Measurements from ENCODE around the gene LRRFIP1.
A peak's percentile ranks its signal among the peaks of the same experiment; 100 is the strongest.
"Not testable (repeated sequence)": the region's sequence is repeated elsewhere in the genome, so short reads cannot be mapped to it uniquely, and the experiment has no call there.

The LRRFIP1 gene

DNA sequence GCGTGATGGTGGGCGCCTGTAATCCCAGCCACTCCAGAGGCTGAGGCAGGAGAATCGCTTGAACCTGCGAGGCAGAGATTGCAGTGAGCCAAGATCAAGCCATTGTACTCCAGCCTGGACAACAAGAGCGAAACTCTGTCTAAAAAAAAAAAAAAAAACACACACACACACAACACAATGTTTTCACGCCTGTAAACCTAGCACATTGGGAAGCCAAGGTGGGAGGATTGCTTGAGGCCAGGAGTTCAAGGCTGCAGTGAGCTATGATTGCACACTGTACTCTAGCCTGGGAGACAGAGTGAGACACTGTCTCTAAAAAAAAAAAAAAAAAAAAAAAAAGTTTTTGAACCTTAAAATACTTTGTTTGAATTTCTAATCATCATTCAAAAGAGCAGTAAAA, 137.7 kb downstream of the LRRFIP1 start:
- POLR2A ChIA-PET: interaction anchor here (0.6 kb wide), 1 partner anchor 12 kb away, joined by 3 read pairs; no protein-coding TSS in a partner anchor
- CTCF ChIA-PET: not testable (repeated sequence)

DNA sequence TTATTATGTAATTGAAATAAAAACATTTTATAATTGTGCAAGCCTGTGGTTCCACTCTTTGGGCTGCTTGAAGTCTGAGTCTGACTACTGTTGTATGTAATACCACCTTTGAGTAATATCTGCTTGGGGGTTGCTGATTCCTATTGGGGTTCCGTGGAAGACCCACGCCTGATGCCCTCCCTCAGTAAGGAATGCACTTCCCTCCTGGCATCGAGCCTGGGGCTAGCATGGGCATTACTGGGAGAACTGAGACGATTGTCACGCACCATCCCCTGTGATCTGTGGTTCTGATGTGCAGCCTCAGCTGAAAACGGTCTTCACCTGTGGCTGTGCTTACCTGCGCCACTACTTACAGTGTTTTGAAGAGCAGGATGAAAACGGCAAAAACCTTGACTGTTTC, 138.5 kb downstream of the LRRFIP1 start:
- ChIA-PET CTCF (interaction anchor here (0.9 kb wide), 1 partner anchor 14 kb away, joined by 3 read pairs; no protein-coding TSS in a partner anchor), POLR2A (interaction anchor here (0.6 kb wide), 1 partner anchor 11 kb away, joined by 3 read pairs; no protein-coding TSS in a partner anchor)
- DNase-seq: no peak
- Histone ChIP-seq H3K27ac (ENCODE audit: insufficient read depth in 1 of 2, low read depth in 1 of 2, low read length in 2 of 2, poor library complexity in 1 of 2, severe bottlenecking in 2 of 2) (no peak overlapping the region), H3K4me1 (ENCODE audit: control extremely low read depth in 1 of 4, control insufficient read depth in 4 of 4, insufficient read depth in 4 of 4, low read length in 3 of 4) (no peaks in the 10 kb centered on the region), H3K4me3 (ENCODE audit: control insufficient read depth in 1 of 7, extremely low read depth in 1 of 7, insufficient read depth in 4 of 7, low read depth in 2 of 7, low read length in 6 of 7) (no peak overlapping the region), H3K27me3 (replicated peaks in 2 of 5; ENCODE audit: control insufficient read depth in 4 of 5, insufficient read depth in 5 of 5, low read length in 4 of 5) (no peaks in the 10 kb centered on the region), H3K36me3 (ENCODE audit: control insufficient read depth in 4 of 4, insufficient read depth in 4 of 4, low read length in 3 of 4) (peaks cover 27 to 78% (median 46%) of the 10 kb centered on the region in 4 experiments), H3K9me3 (ENCODE audit: control extremely low read depth in 1 of 5, control insufficient read depth in 4 of 5, insufficient read depth in 2 of 5, low read depth in 1 of 5, low read length in 4 of 5) (no peaks in the 10 kb centered on the region)
- WGBS (ENCODE audit: insufficient coverage): 93% methylated on average over 8 of the region's 8 CpGs

More for the DNA sequence above, 137.7 kb downstream of the LRRFIP1 start:
- not testable (repeated sequence) for DNase-seq; H3K27ac ChIP-seq (ENCODE audit: insufficient read depth in 1 of 2, low read depth in 1 of 2, low read length in 2 of 2, poor library complexity in 1 of 2, severe bottlenecking in 2 of 2); H3K4me1 ChIP-seq (ENCODE audit: control extremely low read depth in 1 of 4, control insufficient read depth in 4 of 4, insufficient read depth in 4 of 4, low read length in 3 of 4); H3K4me3 ChIP-seq (ENCODE audit: control insufficient read depth in 1 of 7, extremely low read depth in 1 of 7, insufficient read depth in 4 of 7, low read depth in 2 of 7, low read length in 6 of 7); H3K27me3 ChIP-seq (replicated peaks in 2 of 5; ENCODE audit: control insufficient read depth in 4 of 5, insufficient read depth in 5 of 5, low read length in 4 of 5); H3K9me3 ChIP-seq (ENCODE audit: control extremely low read depth in 1 of 5, control insufficient read depth in 4 of 5, insufficient read depth in 2 of 5, low read depth in 1 of 5, low read length in 4 of 5)
- peaks cover 31 to 80% (median 50%) of the 10 kb centered on the region in 4 experiments for H3K36me3 ChIP-seq (ENCODE audit: control insufficient read depth in 4 of 4, insufficient read depth in 4 of 4, low read length in 3 of 4)
- WGBS (ENCODE audit: insufficient coverage): 100% methylated on average over 1 of the region's 6 CpGs

DNA sequence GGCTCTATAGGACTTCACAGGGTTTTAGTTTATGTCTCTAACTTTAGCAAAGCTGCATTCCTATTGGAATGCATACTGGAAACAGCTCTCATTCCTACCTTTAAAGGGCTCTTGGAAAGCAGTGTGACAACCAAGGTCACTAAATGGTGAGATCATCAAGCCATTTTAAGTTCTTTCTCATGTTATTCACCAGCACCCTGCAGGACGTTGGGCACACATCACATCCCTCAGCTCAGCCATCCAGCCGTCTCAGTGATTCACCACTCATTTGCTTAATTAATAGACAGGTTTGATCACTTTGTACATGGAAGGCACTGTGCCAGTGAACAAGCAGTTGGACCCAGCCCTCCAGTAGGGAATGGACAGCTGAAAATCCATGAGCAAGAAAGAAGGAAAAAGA, 139.0 kb downstream of the LRRFIP1 start:
- Histone ChIP-seq H3K9me3 (ENCODE audit: control extremely low read depth in 1 of 5, control insufficient read depth in 4 of 5, insufficient read depth in 2 of 5, low read depth in 1 of 5, low read length in 4 of 5) (no peaks in the 10 kb centered on the region), H3K4me1 (ENCODE audit: control extremely low read depth in 1 of 4, control insufficient read depth in 4 of 4, insufficient read depth in 4 of 4, low read length in 3 of 4) (no peaks in the 10 kb centered on the region), H3K36me3 (ENCODE audit: control insufficient read depth in 4 of 4, insufficient read depth in 4 of 4, low read length in 3 of 4) (peaks cover 23 to 78% (median 44%) of the 10 kb centered on the region in 4 experiments), H3K27ac (ENCODE audit: insufficient read depth in 1 of 2, low read depth in 1 of 2, low read length in 2 of 2, poor library complexity in 1 of 2, severe bottlenecking in 2 of 2) (no peak overlapping the region), H3K4me3 (ENCODE audit: control insufficient read depth in 1 of 7, extremely low read depth in 1 of 7, insufficient read depth in 4 of 7, low read depth in 2 of 7, low read length in 6 of 7) (no peak overlapping the region), H3K27me3 (replicated peaks in 2 of 5; ENCODE audit: control insufficient read depth in 4 of 5, insufficient read depth in 5 of 5, low read length in 4 of 5) (no peaks in the 10 kb centered on the region)
- POLR2A ChIA-PET: no interaction called here
- no peak for DNase-seq
- no CpG with 5 or more reads among the region's 2 CpGs for WGBS (ENCODE audit: insufficient coverage)
- CTCF ChIA-PET: interaction anchor here (0.9 to 1.0 kb wide), 2 partner anchors 11 to 13 kb away, joined by 3 read pairs; no protein-coding TSS in a partner anchor

DNA sequence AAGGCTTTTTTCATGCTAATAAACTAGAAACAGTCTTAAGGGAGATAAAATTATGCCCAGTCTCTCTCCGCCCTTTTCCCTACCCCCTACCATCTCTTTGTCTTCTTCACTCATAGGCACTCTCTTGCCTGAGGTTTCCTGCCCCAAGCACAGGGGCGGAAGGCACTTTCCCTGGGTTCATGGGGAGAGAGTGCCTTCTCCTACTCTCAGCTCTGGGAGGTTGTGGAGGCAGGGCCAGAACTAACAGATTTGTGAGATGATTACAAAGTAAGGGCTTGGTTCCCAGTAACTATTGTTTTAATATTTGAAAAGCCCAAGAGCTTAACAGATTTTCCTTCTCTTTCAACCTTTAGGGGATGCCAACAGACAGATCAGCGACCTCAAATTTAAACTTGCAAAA, 145.1 kb downstream of the LRRFIP1 start:
- ChIA-PET CTCF (no interaction called here), POLR2A (no interaction called here)
- Histone ChIP-seq H3K27me3 (replicated peaks in 2 of 5; ENCODE audit: control insufficient read depth in 4 of 5, insufficient read depth in 5 of 5, low read length in 4 of 5) (no peaks in the 10 kb centered on the region), H3K9me3 (ENCODE audit: control extremely low read depth in 1 of 5, control insufficient read depth in 4 of 5, insufficient read depth in 2 of 5, low read depth in 1 of 5, low read length in 4 of 5) (peaks cover 0 to 3% (median 0%) of the 10 kb centered on the region in 5 experiments), H3K4me3 (ENCODE audit: control insufficient read depth in 1 of 7, extremely low read depth in 1 of 7, insufficient read depth in 4 of 7, low read depth in 2 of 7, low read length in 6 of 7) (no peak overlapping the region), H3K27ac (ENCODE audit: insufficient read depth in 1 of 2, low read depth in 1 of 2, low read length in 2 of 2, poor library complexity in 1 of 2, severe bottlenecking in 2 of 2) (peak overlapping the region in 1 of 2 experiments; percentile 27), H3K4me1 (ENCODE audit: control extremely low read depth in 1 of 4, control insufficient read depth in 4 of 4, insufficient read depth in 4 of 4, low read length in 3 of 4) (no peaks in the 10 kb centered on the region), H3K36me3 (ENCODE audit: control insufficient read depth in 4 of 4, insufficient read depth in 4 of 4, low read length in 3 of 4) (peaks cover 19 to 81% (median 47%) of the 10 kb centered on the region in 4 experiments)
- no peak for DNase-seq
- WGBS (ENCODE audit: insufficient coverage): 100% methylated on average over 2 of the region's 3 CpGs

DNA sequence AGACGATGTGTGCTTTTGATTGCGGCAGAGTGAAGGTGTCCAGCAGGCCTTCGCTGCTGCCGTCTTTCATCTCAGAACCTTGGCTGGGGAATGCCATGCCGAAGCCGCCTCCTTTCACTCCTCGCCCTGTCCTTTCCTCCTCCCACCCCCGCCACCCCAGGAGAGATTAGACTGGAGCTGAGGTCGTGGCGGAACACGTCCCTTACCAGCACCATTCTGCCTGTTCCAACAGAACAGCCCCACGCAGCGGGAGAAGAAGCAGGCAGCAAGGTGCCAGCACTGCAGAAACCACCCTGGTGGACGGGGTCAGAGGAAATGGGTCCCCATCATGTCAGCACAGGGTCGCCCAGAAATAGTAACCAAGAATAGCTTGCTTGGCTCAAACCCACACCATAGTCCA, 146.4 kb downstream of the LRRFIP1 start:
- H3K4me1 ChIP-seq (ENCODE audit: control extremely low read depth in 1 of 4, control insufficient read depth in 4 of 4, insufficient read depth in 4 of 4, low read length in 3 of 4): no peaks in the 10 kb centered on the region
- ChIA-PET POLR2A (interaction anchor here (0.6 kb wide), 1 partner anchor 74 kb away, joined by 3 read pairs; no protein-coding TSS in a partner anchor), CTCF (interaction anchor here (1.0 to 2.1 kb wide), 4 partner anchors 20 to 192 kb away, joined by 3 to 8 read pairs (median 4); no protein-coding TSS in a partner anchor)
- no peaks in the 10 kb centered on the region for H3K27me3 ChIP-seq (replicated peaks in 2 of 5; ENCODE audit: control insufficient read depth in 4 of 5, insufficient read depth in 5 of 5, low read length in 4 of 5)
- no peak for DNase-seq
- H3K4me3 ChIP-seq (ENCODE audit: control insufficient read depth in 1 of 7, extremely low read depth in 1 of 7, insufficient read depth in 4 of 7, low read depth in 2 of 7, low read length in 6 of 7): no peak overlapping the region
- peaks cover 22 to 88% (median 53%) of the 10 kb centered on the region in 4 experiments for H3K36me3 ChIP-seq (ENCODE audit: control insufficient read depth in 4 of 4, insufficient read depth in 4 of 4, low read length in 3 of 4)
- WGBS (ENCODE audit: insufficient coverage): 100% methylated on average over 8 of the region's 15 CpGs
- peaks cover 0 to 3% (median 0%) of the 10 kb centered on the region in 5 experiments for H3K9me3 ChIP-seq (ENCODE audit: control extremely low read depth in 1 of 5, control insufficient read depth in 4 of 5, insufficient read depth in 2 of 5, low read depth in 1 of 5, low read length in 4 of 5)
- H3K27ac ChIP-seq (ENCODE audit: insufficient read depth in 1 of 2, low read depth in 1 of 2, low read length in 2 of 2, poor library complexity in 1 of 2, severe bottlenecking in 2 of 2): no peak overlapping the region

DNA sequence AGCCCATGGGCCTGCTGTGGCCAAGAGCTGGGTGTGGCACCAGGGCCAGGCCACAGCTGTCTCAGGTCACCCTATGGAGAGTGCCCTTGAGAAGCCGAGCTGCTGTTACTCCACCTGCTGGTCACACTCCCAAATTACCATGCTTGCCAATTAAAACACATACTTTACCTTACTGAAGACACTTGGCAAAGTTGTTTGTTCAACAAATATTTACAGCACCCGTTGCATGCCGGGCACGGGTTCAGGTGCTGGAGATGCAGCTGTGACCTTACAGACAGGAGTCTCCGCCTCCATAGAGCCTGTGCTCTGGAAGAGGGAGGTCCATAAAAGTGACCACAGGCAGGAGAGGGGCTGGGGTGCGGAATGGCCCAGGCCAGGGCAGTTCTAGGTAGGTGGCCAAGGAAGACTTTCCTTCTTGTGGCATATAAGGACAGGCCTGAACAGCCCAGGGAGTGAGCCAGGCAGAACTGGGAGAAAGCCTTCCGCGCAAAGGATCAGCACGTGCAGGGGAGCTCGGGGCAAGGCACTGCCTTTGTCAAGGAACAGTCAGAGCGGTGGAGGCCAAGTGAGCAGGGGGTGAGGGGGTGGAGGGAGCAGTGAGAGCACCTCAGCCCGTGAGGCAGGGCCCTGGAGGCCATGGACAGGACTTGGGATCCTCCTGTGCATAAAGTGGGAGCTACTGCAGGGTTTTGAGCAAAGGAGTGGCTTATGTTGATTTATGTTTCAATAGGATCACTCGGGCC, 147.6 kb downstream of the LRRFIP1 start:
- DNase-seq: peak; percentile 53 to 72 (median 64)
- Histone ChIP-seq H3K27me3 (replicated peaks in 2 of 5; ENCODE audit: control insufficient read depth in 4 of 5, insufficient read depth in 5 of 5, low read length in 4 of 5) (no peaks in the 10 kb centered on the region), H3K9me3 (ENCODE audit: control extremely low read depth in 1 of 5, control insufficient read depth in 4 of 5, insufficient read depth in 2 of 5, low read depth in 1 of 5, low read length in 4 of 5) (peaks cover 0 to 3% (median 0%) of the 10 kb centered on the region in 5 experiments), H3K27ac (ENCODE audit: insufficient read depth in 1 of 2, low read depth in 1 of 2, low read length in 2 of 2, poor library complexity in 1 of 2, severe bottlenecking in 2 of 2) (no peak overlapping the region), H3K4me3 (ENCODE audit: control insufficient read depth in 1 of 7, extremely low read depth in 1 of 7, insufficient read depth in 4 of 7, low read depth in 2 of 7, low read length in 6 of 7) (no peak overlapping the region), H3K4me1 (ENCODE audit: control extremely low read depth in 1 of 4, control insufficient read depth in 4 of 4, insufficient read depth in 4 of 4, low read length in 3 of 4) (no peaks in the 10 kb centered on the region), H3K36me3 (ENCODE audit: control insufficient read depth in 4 of 4, insufficient read depth in 4 of 4, low read length in 3 of 4) (peaks cover 25 to 88% (median 54%) of the 10 kb centered on the region in 4 experiments)
- CTCF ChIA-PET: interaction anchor here (0.6 to 2.1 kb wide), 11 partner anchors 10 to 262 kb away, joined by 3 to 11 read pairs (median 3); no protein-coding TSS in a partner anchor
- 94% methylated on average over 12 of the region's 13 CpGs for WGBS (ENCODE audit: insufficient coverage)
- POLR2A ChIA-PET: interaction anchor here (0.5 kb wide), 1 partner anchor 1226 kb away, joined by 7 read pairs; no protein-coding TSS in a partner anchor

DNA sequence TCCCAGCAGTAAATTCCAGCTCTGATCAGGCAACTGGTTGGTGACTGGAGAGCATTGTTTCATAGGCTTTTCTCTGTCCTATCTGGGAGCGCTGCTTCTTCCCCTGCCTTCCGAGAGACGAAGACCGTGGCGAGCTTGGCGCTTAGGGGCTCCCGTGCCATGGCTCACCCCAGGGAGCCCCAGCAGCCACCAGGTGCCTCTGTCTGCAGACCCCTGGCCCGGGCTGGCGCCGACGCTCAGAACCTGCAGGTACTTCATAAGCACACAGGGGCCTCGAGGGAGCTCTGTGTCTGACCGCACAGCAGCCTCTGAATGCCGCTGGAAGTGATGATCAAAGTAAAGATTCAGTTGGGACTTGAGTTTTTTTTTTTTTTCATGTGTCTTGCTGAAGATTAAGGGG, 152.1 kb downstream of the LRRFIP1 start:
- 100% methylated on average over 8 of the region's 14 CpGs for WGBS (ENCODE audit: insufficient coverage)
- Histone ChIP-seq H3K36me3 (ENCODE audit: control insufficient read depth in 4 of 4, insufficient read depth in 4 of 4, low read length in 3 of 4) (peaks cover 28 to 75% (median 54%) of the 10 kb centered on the region in 4 experiments), H3K27me3 (replicated peaks in 2 of 5; ENCODE audit: control insufficient read depth in 4 of 5, insufficient read depth in 5 of 5, low read length in 4 of 5) (no peaks in the 10 kb centered on the region), H3K9me3 (ENCODE audit: control extremely low read depth in 1 of 5, control insufficient read depth in 4 of 5, insufficient read depth in 2 of 5, low read depth in 1 of 5, low read length in 4 of 5) (peaks cover 0 to 9% (median 0%) of the 10 kb centered on the region in 5 experiments), H3K27ac (ENCODE audit: insufficient read depth in 1 of 2, low read depth in 1 of 2, low read length in 2 of 2, poor library complexity in 1 of 2, severe bottlenecking in 2 of 2) (no peak overlapping the region), H3K4me1 (ENCODE audit: control extremely low read depth in 1 of 4, control insufficient read depth in 4 of 4, insufficient read depth in 4 of 4, low read length in 3 of 4) (no peaks in the 10 kb centered on the region), H3K4me3 (ENCODE audit: control insufficient read depth in 1 of 7, extremely low read depth in 1 of 7, insufficient read depth in 4 of 7, low read depth in 2 of 7, low read length in 6 of 7) (no peak overlapping the region)
- no peak for DNase-seq
- ChIA-PET CTCF (interaction anchor here (1.2 kb wide), 2 partner anchors 13 to 487 kb away, joined by 3 read pairs; no protein-coding TSS in a partner anchor), POLR2A (no interaction called here)

All from common myeloid progenitor, CD34-positive (primary cell).